SK-N-MC (cell line): Measurements from ENCODE around the gene HMGXB3.

Experiments
- DNase-seq: peaks from one replicate; pipeline ENCODE4 v3.0.0-alpha.2; 2011; ENCODE audit warnings: low read depth, low spot score
- H3K27ac ChIP-seq: fragments of 200-600 bp; sonication (generic); 2 replicates; pipeline ENCODE4 v1.5.1; 2016; ENCODE audit warnings: mixed run types
- H3K36me3 ChIP-seq: fragments of 200-600 bp; sonication (generic); 2 replicates; pipeline ENCODE4 v1.6.1; 2017; ENCODE audit warnings: antibody characterized with exemption, low read length, mixed read lengths; ENCODE audit not compliant: insufficient read depth
- H3K4me3 ChIP-seq: fragments of 200-600 bp; sonication (generic); 2 replicates; pipeline ENCODE4 v1.5.1; 2016
- H3K9ac ChIP-seq: fragments of 200-600 bp; sonication (generic); 2 replicates; pipeline ENCODE4 v1.8.0; 2017; ENCODE audit warnings: mixed run types, mixed read lengths; ENCODE audit not compliant: insufficient read length
- H3K9me3 ChIP-seq: fragments of 200-600 bp; sonication (generic); 2 replicates; pipeline ENCODE4 v1.6.1; 2017; ENCODE audit warnings: low read depth, mild to moderate bottlenecking, antibody characterized with exemption, low read length, moderate library complexity, mixed read lengths
- EZH2 ChIP-seq: fragments of 200-600 bp; sonication (generic); IDR thresholded peaks from one replicate; pipeline ENCODE4 v1.6.1; 2017; ENCODE audit warnings: antibody characterized with exemption
- FOXP2 ChIP-seq: optimal IDR thresholded peaks from 2 replicates; pipeline ENCODE3; 2011; ENCODE audit warnings: mild to moderate bottlenecking, moderate library complexity; ENCODE audit not compliant: insufficient read depth; ENCODE audit errors: extremely low read length, control extremely low read depth
- POLR2AphosphoS5 ChIP-seq: IDR thresholded peaks from 2 replicates; pipeline ENCODE4 v1.6.1; 2012; ENCODE audit warnings: mild to moderate bottlenecking, low read depth, low read length, borderline replicate concordance

Gene HMGXB3

GRCh38 chr5:150057511-150057910 lies 57.0 kb downstream of the HMGXB3 start:
- no peak for TF ChIP-seq EZH2
- TF ChIP-seq FOXP2, result no peak
- TF ChIP-seq POLR2AphosphoS5, result no peak
- H3K27ac ChIP-seq, result no peak overlapping the region
- H3K9ac ChIP-seq, result no peak overlapping the region
- H3K36me3 ChIP-seq, result peaks cover 8% of the 10 kb centered on the region; the same call in 1 of the 2 replicates
- no peaks in the 10 kb centered on the region for H3K9me3 ChIP-seq
- H3K4me3 ChIP-seq, result no peak overlapping the region
- no peak for DNase-seq

GRCh38 chr5:150057996-150058395 lies 57.5 kb downstream of the HMGXB3 start:
- peaks cover 3% of the 10 kb centered on the region; the same call in 1 of the 2 replicates for H3K36me3 ChIP-seq
- H3K9me3 ChIP-seq, result no peaks in the 10 kb centered on the region
- no peak overlapping the region for H3K4me3 ChIP-seq
- no peak for TF ChIP-seq POLR2AphosphoS5
- TF ChIP-seq EZH2, result no peak
- TF ChIP-seq FOXP2, result no peak
- no peak for DNase-seq
- no peak overlapping the region for H3K9ac ChIP-seq
- H3K27ac ChIP-seq, result no peak overlapping the region

GRCh38 chr5:150058480-150059126 lies 58.1 kb downstream of the HMGXB3 start:
- Histone ChIP-seq H3K36me3 (no peaks in the 10 kb centered on the region; the same call in 1 of the 2 replicates), H3K9ac (no peak overlapping the region), H3K27ac (no peak overlapping the region), H3K9me3 (no peaks in the 10 kb centered on the region), H3K4me3 (no peak overlapping the region)
- DNase-seq, result no peak
- no peak for TF ChIP-seq FOXP2
- TF ChIP-seq POLR2AphosphoS5, result no peak
- TF ChIP-seq EZH2, result no peak

GRCh38 chr5:150059623-150060022 lies 59.1 kb downstream of the HMGXB3 start:
- H3K4me3 ChIP-seq, result no peak overlapping the region
- H3K9ac ChIP-seq, result no peak overlapping the region
- no peak for DNase-seq
- H3K27ac ChIP-seq, result no peak overlapping the region
- H3K36me3 ChIP-seq, result no peaks in the 10 kb centered on the region
- no peak for TF ChIP-seq POLR2AphosphoS5
- no peak for TF ChIP-seq EZH2
- TF ChIP-seq FOXP2, result no peak
- H3K9me3 ChIP-seq, result no peaks in the 10 kb centered on the region

GRCh38 chr5:150060471-150060870 lies 59.9 kb downstream of the HMGXB3 start:
- TF ChIP-seq POLR2AphosphoS5, result no peak
- TF ChIP-seq EZH2, result no peak
- TF ChIP-seq FOXP2, result no peak
- Histone ChIP-seq H3K4me3 (no peak overlapping the region), H3K36me3 (no peaks in the 10 kb centered on the region), H3K9ac (no peak overlapping the region), H3K9me3 (no peaks in the 10 kb centered on the region), H3K27ac (no peak overlapping the region)
- no peak for DNase-seq

GRCh38 chr5:150061538-150061995 lies 61.0 kb downstream of the HMGXB3 start:
- Histone ChIP-seq H3K4me3 (no peak overlapping the region), H3K27ac (no peak overlapping the region), H3K9me3 (no peaks in the 10 kb centered on the region), H3K9ac (no peak overlapping the region), H3K36me3 (no peaks in the 10 kb centered on the region)
- no peak for DNase-seq
- TF ChIP-seq EZH2 (no peak), FOXP2 (no peak), POLR2AphosphoS5 (no peak)

GRCh38 chr5:150062216-150062922 lies 61.8 kb downstream of the HMGXB3 start:
- Histone ChIP-seq H3K4me3 (no peak overlapping the region), H3K9me3 (no peaks in the 10 kb centered on the region), H3K9ac (no peak overlapping the region), H3K36me3 (no peaks in the 10 kb centered on the region), H3K27ac (no peak overlapping the region)
- DNase-seq, result no peak
- TF ChIP-seq POLR2AphosphoS5 (no peak), EZH2 (no peak), FOXP2 (no peak)

GRCh38 chr5:150063638-150064037 lies 63.1 kb downstream of the HMGXB3 start:
- H3K9ac ChIP-seq, result no peak overlapping the region
- TF ChIP-seq EZH2, result no peak
- no peak for TF ChIP-seq POLR2AphosphoS5
- no peak for TF ChIP-seq FOXP2
- H3K9me3 ChIP-seq, result no peaks in the 10 kb centered on the region
- no peak overlapping the region for H3K4me3 ChIP-seq
- no peak for DNase-seq
- H3K27ac ChIP-seq, result no peak overlapping the region
- H3K36me3 ChIP-seq, result no peaks in the 10 kb centered on the region

GRCh38 chr5:150064681-150065220 lies 64.2 kb downstream of the HMGXB3 start:
- TF ChIP-seq EZH2, result no peak
- no peak for TF ChIP-seq FOXP2
- TF ChIP-seq POLR2AphosphoS5, result no peak

More at GRCh38 chr5:150064681-150065220, 64.2 kb downstream of the HMGXB3 start:
- H3K9me3 ChIP-seq, result no peaks in the 10 kb centered on the region
- no peak overlapping the region for H3K4me3 ChIP-seq
- no peaks in the 10 kb centered on the region for H3K36me3 ChIP-seq
- no peak for DNase-seq
- no peak overlapping the region for H3K9ac ChIP-seq
- no peak overlapping the region for H3K27ac ChIP-seq
